ENCODE measurements around the gene PLXNA4.

DNA sequence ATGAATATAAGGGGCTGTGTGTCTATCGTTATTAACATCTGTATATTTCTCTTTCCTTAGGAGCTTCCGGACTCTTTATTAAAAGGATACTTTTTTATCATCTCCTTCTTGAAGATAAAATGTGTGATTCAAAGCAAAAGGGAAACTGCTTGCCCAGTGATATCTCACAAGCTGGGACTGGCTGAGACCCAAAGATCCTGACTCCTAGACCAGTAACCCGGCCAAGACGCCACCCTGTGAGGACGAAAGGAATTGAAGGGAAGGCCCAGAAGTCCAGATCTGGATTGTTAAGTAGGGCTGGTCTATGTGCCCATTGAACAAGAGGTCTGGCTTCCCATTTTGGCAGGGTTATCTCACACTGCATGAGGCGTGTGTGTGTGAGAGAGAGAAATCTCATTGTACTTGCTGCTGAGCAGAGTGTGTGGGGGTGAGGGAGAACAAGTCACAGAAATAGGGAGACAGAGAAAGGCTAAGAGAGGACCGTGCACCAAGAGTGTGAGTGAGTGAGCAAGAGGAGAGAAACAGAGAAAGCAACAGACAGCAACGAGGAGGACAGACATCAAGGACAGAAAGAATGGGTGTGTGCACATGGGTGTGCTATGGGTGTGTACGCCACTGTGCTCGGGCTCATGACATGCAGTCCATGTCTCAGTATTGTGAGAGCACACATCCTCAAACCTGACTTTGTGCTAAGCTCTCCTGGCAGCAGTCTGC is 75.4 kb downstream of the PLXNA4 start:
- TF ChIP-seq CTCF (IDR thresholded peaks at IDR 0.05 in 4 of 5, conservative IDR thresholded peaks at IDR 0.05 in 1 of 5): no peak
- no peak for TF ChIP-seq POLR2A (IDR thresholded peaks at IDR 0.05)
